ENCODE data around the gene SH3RF1.

DNA sequence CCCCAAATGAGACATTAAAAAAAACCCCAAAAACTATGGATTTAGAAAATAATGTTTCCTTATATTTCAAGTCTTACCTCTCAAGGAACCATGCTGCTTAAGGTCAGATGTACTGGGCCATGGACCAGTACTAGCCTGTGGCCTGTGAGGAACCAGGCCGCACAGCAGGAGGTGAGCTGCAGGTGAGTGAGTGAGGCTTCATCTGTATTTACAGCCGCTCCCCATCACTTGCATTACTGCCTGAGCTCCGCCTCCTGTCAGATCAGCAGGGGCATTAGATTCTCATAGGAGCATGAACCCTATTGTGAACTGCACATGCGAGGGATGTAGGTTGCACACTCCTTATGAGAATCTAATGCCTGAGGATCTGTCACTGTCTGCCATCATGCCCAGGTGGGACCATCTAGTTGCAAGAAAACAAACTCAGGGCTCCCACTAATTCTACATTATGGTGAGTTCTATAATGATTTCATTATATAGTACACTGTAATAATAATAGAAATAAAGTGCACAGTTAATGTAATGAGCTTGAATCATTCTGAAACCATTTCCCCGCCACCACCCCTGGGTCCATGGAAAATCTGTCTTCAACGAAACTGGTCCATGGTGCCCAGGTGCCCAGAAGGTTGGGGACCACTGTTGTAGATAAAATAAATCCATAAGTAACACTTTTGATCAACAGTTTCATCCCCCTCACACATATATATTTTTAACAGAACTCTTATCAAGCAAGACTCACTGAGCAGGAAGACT is 155.4 kb downstream of the SH3RF1 start:
- TF ChIP-seq, protein P1, sequence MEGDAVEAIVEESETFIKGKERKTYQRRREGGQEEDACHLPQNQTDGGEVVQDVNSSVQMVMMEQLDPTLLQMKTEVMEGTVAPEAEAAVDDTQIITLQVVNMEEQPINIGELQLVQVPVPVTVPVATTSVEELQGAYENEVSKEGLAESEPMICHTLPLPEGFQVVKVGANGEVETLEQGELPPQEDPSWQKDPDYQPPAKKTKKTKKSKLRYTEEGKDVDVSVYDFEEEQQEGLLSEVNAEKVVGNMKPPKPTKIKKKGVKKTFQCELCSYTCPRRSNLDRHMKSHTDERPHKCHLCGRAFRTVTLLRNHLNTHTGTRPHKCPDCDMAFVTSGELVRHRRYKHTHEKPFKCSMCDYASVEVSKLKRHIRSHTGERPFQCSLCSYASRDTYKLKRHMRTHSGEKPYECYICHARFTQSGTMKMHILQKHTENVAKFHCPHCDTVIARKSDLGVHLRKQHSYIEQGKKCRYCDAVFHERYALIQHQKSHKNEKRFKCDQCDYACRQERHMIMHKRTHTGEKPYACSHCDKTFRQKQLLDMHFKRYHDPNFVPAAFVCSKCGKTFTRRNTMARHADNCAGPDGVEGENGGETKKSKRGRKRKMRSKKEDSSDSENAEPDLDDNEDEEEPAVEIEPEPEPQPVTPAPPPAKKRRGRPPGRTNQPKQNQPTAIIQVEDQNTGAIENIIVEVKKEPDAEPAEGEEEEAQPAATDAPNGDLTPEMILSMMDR (IDR thresholded peaks at IDR 0.05) = no peak
- TF ChIP-seq TEAD4 (CRISPR knock-in tag; IDR thresholded peaks at IDR 0.05) (no peak), GRHL2 (CRISPR knock-in tag; IDR thresholded peaks at IDR 0.05; ENCODE audit: insufficient replicate concordance, severe bottlenecking) (no peak), CBFB (CRISPR knock-in tag; IDR thresholded peaks at IDR 0.05; ENCODE audit: low read depth) (no peak), RELA (CRISPR knock-in tag; IDR thresholded peaks at IDR 0.05; ENCODE audit: borderline replicate concordance) (no peak), TP53 (CRISPR knock-in tag; IDR thresholded peaks at IDR 0.05) (no peak)
- TF ChIP-seq, protein P2, sequence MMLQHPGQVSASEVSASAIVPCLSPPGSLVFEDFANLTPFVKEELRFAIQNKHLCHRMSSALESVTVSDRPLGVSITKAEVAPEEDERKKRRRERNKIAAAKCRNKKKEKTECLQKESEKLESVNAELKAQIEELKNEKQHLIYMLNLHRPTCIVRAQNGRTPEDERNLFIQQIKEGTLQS (CRISPR knock-in tag; conservative IDR thresholded peaks at IDR 0.05) = no peak
- TF ChIP-seq, protein P3, sequence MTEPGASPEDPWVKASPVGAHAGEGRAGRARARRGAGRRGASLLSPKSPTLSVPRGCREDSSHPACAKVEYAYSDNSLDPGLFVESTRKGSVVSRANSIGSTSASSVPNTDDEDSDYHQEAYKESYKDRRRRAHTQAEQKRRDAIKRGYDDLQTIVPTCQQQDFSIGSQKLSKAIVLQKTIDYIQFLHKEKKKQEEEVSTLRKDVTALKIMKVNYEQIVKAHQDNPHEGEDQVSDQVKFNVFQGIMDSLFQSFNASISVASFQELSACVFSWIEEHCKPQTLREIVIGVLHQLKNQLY (CRISPR knock-in tag; IDR thresholded peaks at IDR 0.05) = no peak
- TF ChIP-seq, protein P4, sequence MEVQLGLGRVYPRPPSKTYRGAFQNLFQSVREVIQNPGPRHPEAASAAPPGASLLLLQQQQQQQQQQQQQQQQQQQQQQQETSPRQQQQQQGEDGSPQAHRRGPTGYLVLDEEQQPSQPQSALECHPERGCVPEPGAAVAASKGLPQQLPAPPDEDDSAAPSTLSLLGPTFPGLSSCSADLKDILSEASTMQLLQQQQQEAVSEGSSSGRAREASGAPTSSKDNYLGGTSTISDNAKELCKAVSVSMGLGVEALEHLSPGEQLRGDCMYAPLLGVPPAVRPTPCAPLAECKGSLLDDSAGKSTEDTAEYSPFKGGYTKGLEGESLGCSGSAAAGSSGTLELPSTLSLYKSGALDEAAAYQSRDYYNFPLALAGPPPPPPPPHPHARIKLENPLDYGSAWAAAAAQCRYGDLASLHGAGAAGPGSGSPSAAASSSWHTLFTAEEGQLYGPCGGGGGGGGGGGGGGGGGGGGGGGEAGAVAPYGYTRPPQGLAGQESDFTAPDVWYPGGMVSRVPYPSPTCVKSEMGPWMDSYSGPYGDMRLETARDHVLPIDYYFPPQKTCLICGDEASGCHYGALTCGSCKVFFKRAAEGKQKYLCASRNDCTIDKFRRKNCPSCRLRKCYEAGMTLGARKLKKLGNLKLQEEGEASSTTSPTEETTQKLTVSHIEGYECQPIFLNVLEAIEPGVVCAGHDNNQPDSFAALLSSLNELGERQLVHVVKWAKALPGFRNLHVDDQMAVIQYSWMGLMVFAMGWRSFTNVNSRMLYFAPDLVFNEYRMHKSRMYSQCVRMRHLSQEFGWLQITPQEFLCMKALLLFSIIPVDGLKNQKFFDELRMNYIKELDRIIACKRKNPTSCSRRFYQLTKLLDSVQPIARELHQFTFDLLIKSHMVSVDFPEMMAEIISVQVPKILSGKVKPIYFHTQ (CRISPR knock-in tag; IDR thresholded peaks at IDR 0.05) = no peak
